ENCODE results near the gene ACSM2B.
"Not testable (repeated sequence)": the region's sequence is repeated elsewhere in the genome, so short reads cannot be mapped to it uniquely, and the experiment has no call there.

The ACSM2B gene

DNA sequence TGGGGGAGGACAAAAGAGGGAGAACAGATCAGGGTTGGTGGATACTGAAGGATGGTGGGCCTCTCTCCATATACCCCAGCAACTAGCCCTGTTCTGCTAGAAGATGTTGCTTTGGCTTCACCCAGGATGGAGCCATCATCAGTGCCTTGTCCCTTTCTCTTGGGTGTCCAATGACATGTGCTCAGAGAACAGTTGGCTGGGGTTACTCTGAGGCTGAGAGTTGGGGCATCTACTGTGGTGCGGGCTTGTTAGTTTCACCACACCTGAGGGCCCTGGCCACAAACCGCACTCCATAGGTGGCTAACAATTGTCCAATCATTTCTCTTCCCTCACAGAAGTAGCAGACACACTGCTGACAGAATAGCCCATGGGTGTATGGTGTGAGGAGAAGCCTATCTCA lies 18.9 kb upstream of the ACSM2B start:
- not testable (repeated sequence) for DNase-seq

DNA sequence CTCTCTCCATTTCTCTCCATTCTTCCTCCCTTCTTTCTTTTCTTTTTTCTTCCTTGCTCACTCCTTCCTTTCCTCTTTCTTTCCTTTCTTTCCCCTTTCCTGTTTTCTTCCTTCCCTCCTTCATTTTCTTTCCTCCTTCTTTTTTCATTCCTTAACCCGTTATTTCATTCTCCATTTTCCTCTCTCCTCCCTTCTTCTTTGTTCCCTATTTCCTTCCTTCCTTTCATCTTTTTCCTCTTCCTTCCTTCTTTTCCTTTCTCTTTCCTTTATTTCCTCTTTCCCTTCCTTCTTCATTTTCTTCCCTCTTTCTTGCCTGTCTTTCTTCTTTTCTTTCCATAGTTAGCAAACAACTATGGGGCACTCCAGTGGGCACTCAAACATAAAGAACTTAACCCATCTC lies 16.6 kb upstream of the ACSM2B start:
- DNase-seq, result not testable (repeated sequence)

DNA sequence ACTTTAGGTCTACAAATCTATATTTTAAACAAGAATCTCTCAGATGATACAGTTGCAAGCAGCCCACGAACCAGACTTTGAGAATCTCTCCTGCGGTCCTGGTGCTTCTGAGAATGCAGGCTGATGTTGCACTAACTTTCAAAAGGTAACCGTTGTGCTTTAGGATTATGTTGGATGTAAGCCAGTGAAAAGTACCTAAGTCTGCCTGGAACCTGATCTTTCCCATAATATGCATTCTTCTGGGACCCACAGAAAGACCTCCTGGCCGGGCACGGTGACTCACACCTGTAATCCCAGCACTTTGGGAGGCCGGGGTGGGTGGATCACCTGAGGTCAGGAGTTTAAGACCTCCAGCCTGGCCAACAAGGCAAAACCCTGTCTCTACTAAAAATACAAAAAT lies 13.3 kb upstream of the ACSM2B start:
- DNase-seq, result not testable (repeated sequence)

DNA sequence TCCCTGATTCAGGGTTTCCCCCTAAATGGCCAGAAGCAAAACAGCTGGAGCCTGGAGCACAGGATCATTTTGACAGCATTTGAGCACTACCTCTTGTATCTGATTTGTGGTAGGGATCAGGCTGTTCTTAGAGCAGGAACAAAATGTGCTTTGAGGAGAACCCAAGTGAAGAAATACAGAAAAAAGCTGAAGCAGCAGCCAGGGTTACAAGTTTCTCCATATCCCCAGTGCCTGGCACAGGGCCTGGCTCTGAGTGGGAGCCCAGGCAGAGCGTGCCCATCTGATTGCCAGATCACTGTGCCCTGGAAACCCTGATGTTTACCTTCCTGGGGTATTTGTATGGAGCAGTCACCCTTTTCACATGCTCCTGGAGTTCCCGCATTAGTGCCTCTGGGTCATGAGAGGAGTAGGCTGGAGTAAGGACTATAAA lies 11.5 kb upstream of the ACSM2B start:
- not testable (repeated sequence) for DNase-seq

DNA sequence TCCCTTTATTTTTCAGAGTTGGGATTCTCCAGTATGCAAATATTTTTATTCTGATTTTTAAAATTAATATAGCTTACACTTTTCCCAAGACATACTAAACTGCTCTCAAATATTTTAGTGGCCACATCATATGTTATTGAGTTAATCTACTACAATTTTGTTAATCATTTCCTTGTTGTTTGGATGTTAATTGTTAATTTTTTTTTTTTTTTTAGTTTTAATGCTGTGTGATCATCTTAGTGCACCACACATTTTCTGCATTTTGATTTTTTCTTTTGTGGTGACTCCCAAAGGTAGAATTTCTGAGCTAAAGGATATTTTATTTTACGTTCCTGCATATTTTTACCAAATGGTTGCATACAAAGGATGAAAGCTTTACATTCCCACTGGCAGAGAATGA lies 10.5 kb upstream of the ACSM2B start:
- DNase-seq, result not testable (repeated sequence)

DNA sequence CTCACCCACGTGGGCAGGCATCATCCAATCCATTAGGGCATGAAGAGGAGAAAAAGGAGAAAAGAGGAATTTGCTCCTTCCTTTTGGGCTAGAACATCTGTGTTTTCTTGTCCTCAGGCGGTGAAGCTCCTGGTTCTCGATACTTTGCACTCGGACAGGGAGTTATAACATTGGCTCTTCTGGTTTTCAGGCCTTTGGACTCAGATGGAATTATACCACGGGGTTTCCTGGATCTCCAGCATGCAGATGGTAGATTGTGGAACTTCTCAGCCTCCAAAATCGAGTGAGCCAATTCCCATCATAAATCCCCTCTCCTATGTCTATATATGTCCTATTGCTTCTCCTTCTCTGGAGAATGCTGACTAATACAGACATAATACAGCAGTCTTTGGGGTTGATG lies 9.9 kb upstream of the ACSM2B start:
- not testable (repeated sequence) for DNase-seq

DNA sequence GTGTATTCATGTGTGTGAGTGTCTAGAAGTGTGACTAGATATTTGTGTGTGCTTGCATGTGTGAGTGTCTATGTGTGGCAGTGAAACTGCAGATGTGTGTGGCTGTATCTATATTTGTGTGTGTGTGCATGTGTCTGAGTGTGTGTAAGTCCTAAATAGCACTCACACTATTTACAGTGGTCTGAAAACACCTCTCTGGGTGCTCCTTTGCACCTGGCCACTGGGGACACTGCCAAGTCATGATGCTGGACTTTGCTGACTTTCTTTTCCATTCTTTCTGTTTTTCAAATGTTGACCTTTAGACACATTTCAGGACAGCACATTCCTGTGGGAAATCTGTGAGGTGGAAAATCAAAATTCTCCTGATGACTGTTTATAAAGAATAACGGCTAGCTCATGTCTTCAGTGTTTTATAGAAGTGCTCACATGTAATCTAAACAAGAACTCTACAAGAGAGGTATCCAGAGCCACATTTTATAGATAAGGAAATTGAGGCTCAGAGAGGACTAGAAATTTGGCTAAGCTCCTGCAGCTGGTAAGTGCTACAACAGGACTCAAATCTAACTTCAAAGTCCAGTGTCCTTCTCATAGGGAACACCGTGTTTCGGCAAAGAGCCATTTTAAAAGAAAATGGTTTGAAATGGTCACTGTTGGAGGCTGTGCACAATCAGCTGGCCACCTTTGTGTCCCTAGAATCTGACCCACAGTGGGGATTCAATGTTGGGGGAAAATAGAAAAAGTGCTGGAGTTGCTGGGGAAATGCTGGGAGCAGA lies 4.5 kb upstream of the ACSM2B start:
- DNase-seq, result not testable (repeated sequence)

DNA sequence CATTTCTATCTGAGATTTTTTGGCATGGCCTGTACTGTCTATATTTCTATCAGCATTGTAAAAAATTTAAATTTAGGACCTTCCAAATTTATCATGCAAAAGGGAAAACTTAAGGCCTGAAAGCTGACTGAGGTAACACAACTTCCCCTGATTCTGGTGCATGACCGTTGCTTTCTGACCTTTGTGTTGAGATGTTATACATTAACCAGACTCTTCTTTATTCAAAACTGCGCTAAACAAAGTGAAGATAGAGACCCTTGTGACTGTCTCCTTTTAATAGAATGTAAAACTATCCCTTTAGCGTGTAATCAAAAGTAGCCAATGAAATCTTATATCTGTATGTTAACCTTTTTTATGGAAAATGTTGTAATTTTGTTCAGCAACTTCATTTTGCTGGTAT lies 1.9 kb upstream of the ACSM2B start:
- DNase-seq, result not testable (repeated sequence)

DNA sequence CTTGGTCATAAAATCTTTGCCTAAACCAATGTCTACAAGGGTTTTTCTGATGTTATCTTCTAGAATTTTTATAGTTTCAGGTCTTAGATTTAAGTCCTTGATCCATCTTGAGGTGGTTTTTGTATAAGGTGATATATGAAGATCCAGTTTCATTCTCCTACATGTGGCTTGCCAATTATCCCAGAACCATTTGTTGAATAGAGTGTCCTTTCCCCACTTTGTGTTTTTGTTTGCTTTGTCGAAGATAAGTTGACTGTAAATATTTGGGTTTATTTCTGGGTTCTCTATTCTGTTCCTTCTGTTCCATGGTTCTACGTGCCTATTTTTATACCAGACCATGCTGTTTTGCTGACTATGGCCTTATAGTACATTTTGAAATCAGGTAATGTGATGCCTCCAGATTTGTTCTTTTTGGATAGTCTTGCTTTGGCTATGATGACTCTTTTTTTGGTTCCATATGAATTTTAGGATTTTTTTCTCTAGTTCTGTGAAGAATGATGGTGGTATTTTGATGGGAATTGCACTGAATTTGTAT lies 7.0 kb downstream of the ACSM2B start:
- not testable (repeated sequence) for DNase-seq

DNA sequence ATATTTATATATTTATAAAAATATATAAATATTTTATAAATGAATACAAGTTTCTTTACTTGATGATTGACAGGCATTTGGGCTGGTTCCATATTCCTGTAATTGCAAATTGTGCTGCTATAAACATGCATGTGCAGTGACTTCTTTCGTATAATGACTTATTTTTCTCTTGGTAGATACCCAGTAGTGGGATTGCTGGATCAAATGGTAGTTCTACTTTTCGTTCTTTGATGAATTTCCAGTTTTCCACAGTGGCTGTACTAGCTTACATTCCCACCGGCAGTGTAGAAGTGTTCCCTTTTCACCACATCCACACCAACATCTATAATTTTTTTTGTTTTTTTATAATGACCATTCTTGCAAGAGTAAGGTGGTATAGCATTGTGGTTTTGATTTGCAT lies 7.8 kb downstream of the ACSM2B start:
- no peak for DNase-seq

DNA sequence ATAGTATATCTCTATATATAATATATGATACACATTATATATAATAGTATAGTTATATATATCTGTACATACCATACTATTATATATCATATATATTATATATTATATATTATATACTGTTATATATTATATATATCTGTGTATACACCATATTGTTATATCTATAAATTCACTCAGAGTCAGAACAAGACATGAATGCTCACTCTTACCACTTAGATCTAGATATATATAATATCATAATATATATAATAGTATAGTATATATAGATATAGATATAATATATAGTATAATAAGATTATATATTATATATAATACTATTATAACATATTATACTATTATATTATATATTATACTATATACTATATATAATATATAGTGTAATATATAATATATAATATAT lies 9.3 kb downstream of the ACSM2B start:
- no peak for DNase-seq

DNA sequence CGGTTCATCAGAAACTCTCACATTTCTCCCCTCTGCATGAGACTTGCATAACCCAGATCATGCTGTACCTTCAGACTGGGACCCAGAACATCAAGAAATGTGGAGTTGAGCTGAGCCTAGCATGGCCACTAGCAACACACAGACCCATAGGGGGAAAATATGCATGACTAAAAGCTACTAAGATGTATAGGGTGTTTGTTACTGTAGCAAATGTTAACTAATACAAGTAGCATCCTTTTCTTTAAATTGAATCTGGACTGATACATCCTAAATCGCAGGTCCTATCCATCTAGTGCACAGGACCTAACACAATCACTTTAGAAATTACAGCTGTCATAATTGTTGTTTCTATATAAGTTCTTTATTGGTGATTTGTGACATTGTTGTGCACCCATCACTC lies 10.8 kb downstream of the ACSM2B start:
- DNase-seq, result not testable (repeated sequence)

DNA sequence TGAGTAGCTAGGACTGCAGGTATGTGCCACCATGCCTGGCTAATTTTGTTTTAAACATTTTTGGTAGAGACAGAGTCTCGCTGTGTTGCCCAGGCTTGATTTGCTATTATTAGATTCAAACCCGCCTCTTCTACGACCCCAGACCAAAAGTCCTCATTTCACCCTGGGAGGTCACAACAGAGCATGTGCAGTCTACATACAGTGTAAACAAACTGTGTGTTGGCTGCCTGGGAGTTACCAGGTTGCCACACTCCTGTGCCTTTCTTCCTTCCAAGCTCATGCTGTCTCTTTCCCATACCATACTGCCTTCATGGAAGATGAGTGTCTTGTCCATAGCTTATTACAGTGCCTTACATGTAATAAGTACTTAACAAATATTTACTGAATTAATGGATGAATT lies 11.9 kb downstream of the ACSM2B start:
- not testable (repeated sequence) for DNase-seq

DNA sequence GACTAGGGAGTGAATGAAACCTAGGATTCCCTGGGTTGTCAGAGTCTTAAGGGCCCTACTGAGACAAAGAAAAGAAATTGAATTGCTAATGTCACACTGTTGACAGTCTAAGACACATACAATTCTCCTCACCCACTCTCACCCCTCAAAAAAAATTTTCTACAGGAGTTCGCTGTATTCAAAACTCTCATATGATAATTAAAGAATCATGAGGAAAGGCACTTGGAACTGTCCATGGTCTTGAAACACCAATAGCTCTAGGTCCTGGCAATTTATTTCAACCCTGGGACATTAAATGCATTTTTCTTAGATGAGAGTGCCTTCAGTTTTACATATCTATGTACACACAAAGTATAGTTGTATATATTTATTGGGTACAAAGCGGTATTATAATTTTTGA lies 20.5 kb downstream of the ACSM2B start:
- DNase-seq, result not testable (repeated sequence)

DNA sequence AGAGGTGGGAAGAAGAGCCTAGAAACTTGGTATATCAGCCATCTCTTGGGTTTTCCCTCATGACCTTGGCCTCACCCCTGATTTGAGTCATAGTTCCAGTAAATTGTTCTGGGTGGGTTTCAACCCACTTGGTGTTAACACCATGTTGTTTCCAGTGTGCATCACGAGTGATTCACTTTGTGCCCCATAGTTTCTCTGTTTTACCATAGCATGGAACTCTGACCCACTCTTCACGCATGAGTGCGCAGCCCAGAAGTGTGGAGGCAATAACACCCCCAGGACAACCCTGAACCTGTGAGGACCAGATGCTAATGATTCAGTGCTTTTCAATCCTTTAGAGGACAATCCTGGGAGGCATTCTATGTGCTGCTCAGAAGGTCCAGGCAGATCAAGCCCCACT lies 21.5 kb downstream of the ACSM2B start:
- DNase-seq, result not testable (repeated sequence)

DNA sequence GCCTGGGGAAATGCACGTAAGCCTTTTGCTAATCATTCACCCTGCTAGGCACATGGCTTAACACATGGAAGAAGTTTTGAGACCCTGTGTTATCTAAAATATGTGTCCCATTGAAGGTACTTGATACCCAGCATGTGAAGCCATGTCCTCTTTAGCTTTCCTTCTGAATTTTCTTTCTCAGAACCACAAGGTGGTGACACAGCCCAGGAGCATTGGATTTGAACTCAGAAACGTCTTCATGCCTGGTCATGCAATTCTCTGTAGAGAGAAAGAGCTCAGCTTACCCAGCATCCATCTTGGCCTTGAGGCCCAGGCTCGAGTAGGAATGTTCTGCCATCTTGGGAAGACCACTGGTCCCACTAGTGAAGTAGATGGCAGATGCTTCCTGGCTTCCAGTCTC lies 22.7 kb downstream of the ACSM2B start:
- DNase-seq, result not testable (repeated sequence)

DNA sequence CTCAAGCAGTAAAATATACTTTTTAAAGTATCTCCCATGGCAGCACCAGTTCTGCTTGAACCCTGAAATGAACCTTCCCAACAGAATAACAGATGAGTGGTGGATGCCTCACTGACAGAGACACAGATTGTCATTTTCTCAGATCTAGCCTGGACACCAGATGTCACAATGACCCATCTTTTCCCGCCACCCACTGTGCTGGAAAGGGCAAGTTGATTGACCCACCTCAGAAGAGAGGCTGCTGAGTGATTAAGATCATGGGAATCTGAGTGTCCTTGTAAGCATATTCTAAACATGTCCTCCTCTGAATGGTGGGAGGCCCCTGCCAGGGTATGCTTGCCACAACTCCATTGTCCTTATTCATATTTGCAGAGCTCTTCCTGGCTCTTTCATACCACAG lies 29.2 kb downstream of the ACSM2B start:
- DNase-seq, result not testable (repeated sequence)

DNA sequence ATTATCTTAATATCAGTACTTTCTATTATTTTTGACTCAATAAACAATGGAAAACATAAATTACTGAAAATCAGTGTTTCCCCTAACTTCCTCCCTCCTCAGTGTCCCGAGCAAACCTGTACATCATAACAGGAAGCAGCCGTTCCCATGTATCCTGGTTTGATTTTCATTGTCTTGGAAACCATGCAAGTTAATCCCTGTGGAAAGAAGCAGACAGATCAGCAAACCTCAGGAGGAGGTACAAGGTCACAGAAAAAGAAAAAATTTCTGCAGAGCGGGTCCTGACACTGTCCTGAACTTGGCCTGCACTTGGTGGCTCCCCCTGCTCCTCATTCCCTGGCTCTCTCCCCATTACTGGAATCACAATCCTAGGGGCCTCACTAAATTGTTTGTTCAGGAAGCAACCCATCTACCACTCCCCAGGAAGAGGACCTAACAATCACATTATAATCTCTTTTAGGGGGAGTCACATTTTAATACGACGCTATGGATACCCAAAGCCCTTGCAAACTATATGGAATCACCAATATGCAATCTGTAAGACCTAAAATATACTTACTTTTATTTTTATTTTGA lies 29.8 kb downstream of the ACSM2B start:
- not testable (repeated sequence) for DNase-seq

DNA sequence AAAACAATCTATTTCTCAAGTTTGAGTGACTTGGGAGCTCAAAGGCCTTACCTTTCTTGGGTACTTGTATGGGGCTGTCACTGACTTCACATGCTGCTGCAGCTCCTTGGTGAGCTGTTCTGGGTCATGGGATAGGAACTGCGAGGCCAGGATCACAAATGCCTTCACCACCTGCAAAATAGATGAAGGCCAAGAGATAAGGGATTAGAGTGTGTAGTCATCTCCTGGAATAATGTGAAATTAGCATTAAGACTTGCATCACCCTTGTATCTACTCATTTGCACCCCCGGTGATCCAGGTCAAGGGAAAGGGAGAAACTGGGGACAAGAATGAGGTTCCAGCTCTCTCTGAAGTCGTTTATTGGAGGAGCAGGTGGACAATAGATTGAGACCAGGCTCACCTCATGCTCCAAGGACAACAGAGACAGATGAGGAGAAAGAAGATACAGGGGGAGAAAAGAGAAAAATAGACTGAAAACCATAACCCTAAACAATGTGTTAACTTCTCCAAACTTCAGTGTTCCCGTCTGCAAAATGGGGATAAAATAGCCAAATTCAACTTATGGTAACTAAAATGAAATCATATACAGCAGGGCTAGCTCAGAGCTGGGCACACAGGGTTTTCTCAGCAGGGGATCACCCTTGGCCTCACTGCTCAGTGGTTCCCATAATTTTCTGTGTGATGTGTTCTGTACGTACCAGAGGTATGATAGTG lies 35.4 kb downstream of the ACSM2B start:
- DNase-seq, result not testable (repeated sequence)

DNA sequence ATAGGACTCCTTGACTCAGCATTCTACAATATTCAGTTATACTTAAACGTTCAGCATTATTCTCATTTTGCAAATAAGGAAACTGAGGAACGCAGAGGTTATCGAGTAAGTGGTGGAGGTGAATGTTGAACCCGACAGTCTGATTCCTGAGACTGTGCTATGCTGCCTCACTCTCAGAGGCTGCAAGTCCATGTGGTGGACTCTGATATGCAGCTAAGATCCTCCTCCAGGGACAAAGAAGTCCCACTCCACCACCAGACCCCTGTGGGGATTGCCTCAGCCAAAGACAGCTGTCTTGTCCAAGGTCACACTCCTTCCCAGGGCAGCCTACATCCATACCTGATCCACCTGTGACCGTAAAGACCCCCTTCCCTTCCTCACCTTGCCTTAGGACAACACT lies 37.5 kb downstream of the ACSM2B start:
- DNase-seq, result no peak

DNA sequence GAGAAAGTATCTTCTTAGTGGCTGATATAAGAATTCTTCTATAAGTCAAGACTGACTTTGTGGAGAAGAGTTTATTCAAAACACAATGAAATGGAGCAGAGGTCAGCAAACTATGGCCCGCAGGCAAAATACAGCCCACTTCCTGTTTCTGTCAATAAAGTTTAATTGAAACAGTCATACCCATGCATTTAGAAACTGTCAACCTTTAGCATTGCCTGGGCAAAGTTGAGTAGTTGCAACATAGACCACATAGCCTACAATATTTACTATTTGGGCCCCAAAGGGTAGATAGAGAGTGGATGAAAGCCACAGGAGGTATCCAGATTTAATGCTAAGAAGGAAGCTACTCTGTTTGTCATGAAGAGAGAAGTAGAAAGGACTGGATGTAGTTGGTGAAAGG lies 38.0 kb downstream of the ACSM2B start:
- no peak for DNase-seq

DNA sequence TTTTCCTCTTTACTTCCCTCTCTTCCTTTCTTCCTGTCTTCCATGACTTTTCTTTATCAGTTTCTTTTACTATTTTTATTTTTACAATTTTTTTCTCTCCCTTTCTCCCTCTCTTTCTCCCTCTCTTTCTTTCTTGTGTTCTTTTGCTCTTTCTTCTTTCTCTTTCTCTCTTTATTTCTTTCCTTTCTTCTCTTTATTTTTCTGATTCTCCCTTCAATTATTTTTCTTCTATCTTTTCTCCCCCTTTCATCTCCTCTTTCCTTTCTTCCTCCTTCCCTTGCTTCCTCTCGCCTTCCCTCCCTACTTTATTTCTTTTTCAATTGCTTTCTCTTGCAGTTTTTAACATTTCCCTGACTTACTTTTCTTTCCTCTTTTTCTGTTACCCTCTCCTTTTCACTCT lies 39.5 kb downstream of the ACSM2B start:
- DNase-seq, result not testable (repeated sequence)

DNA sequence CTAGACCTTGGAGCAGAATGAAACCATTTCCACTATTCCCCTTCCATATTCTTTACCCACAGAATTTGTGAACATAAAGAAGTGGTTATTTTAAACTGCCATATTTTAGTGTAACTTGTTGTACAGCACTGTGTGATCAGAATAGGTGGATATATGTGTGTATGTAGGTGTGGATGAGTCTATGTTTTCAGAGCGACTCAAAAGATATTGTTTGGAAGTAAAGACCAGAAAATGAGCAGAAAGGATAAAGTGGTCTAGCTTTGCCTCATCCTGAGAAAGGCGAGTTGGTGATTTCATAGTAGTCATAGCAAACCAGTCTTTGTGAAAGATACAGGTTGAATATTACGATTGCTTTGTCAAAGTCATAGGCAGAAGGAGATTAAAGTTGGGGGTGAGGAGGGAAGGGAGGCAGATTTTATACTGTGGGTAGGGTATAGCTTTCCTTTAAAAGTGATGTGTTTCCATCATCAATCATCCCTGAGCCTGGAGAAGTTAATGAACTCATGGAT lies 43.8 kb downstream of the ACSM2B start:
- DNase-seq, result not testable (repeated sequence)

Data from SW 1271 (cell line).